Gastrocnemius medialis (tissue), 4 donors: ENCODE data around the gene ZNF296. TPM values are rescaled to one million over a fixed set of nuclear protein-coding genes. Genes with fewer than 3 reads are reported as not detected.

Experiments
- ATAC-seq, 2 donors: fragments of 150-250 bp; one replicate each; pipeline ENCODE4 v1.9.1; 2016
- DNase-seq, 2 donors: peaks; one replicate each; pipeline ENCODE4 v3.0.0-alpha.2; 2019
- H3K27ac ChIP-seq, 4 donors: fragments of 200-600 bp; sonication (generic); 1 replicate in 1 of 4; 2 replicates in 3 of 4; pipeline ENCODE4 v1.5.1; 2016 to 2018; ENCODE audit warnings: mild to moderate bottlenecking in 2 of 4, moderate library complexity in 1 of 4
- H3K27me3 ChIP-seq, 3 donors: fragments of 200-600 bp; sonication (generic) in 2 of 3; 1 replicate in 1 of 3; 2 replicates in 2 of 3; pipeline versions ENCODE4 v1.5.1 to v1.6.0; 2016 to 2019; ENCODE audit warnings: mild to moderate bottlenecking in 1 of 3, moderate library complexity in 1 of 3
- H3K36me3 ChIP-seq, 2 donors: fragments of 200-600 bp; sonication (generic) in 1 of 2; one replicate each; pipeline ENCODE4 v1.5.1; 2017 to 2018
- H3K4me1 ChIP-seq, 2 donors: fragments of 200-600 bp; sonication (generic) in 1 of 2; one replicate each; pipeline ENCODE4 v1.5.1; 2016 to 2017; ENCODE audit warnings: mild to moderate bottlenecking in 2 of 2
- H3K4me3 ChIP-seq, 4 donors: fragments of 200-600 bp; sonication (generic) in 3 of 4; 1 replicate in 1 of 4; 2 replicates in 3 of 4; pipeline ENCODE4 v1.5.1; 2016 to 2019; ENCODE audit warnings: mild to moderate bottlenecking in 2 of 4
- H3K9me3 ChIP-seq, 3 donors: fragments of 200-600 bp; sonication (generic) in 2 of 3; 1 replicate in 1 of 3; 2 replicates in 2 of 3; pipeline ENCODE4 v1.5.1; 2016 to 2019
- POLR2A ChIP-seq, 2 donors: fragments of 450-650 bp; IDR thresholded peaks; one replicate each; pipeline ENCODE4 v1.6.1; 2017; ENCODE audit warnings: antibody characterized with exemption in 2 of 2, mild to moderate bottlenecking in 2 of 2, moderate library complexity in 2 of 2
- in situ Hi-C, 4 donors: fragments of 200-750 bp; cut with MboI; loops; one replicate each; pipeline versions ENCODE4 v1.15.0 to v1.8.0; 2017; ENCODE audit warnings: low sequenced_read_pairs in 4 of 4
- intact Hi-C: fragments of 100-400 bp; cut with DNase I; formaldehyde crosslinking; loops from one replicate; pipeline ENCODE4 v1.15.1; 2023; ENCODE audit warnings: low total_unique reads
- total RNA-seq, 4 donors: library from RNA; depleted of rRNA; stranded (reverse); fragments of >200 nt; gene quantifications; one replicate each; pipeline versions ENCODE4 v1.1.0 to v1.2.3, GENCODE V29; 2016
- TF ChIP-seq, protein P1 (sequence below), 5 experiments: fragments of 450-650 bp in 3 of 5; fragments of 200-600 bp in 2 of 5; sonication (generic) in 2 of 5; IDR thresholded peaks in 4 of 5; conservative IDR thresholded peaks in 1 of 5; 1 replicate in 4 of 5; 2 replicates in 1 of 5; pipeline ENCODE4 v1.5.1; 2016 to 2019; ENCODE audit warnings: antibody characterized with exemption in 5 of 5, mild to moderate bottlenecking in 3 of 5, moderate library complexity in 3 of 5

ZNF296 gene
- total RNA-seq, 4 donors from 2014 or later, result not detected

DNA sequence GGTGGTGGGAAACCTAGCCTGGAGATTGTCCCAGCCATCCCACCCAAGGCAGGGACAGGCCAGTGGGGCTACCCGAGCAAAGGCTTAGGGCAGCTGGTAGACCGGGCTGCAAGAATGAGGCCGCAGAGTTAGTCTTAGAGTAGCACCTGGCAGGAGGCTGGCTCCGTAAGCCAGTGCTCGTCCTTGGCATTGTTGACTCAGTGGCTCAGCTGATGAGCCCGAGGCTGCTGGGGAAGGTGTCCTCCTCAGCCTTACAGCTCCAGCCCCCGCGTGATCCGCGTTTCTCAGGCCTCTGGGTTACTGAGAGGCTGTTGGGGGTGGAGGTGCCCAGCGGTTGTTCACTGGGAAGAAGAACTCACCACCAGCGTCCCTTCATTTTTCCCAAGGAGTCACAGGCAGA lies 41.4 kb upstream of the ZNF296 start:
- no peak for TF ChIP-seq POLR2A (IDR thresholded peaks at IDR 0.05)
- TF ChIP-seq, protein P1, sequence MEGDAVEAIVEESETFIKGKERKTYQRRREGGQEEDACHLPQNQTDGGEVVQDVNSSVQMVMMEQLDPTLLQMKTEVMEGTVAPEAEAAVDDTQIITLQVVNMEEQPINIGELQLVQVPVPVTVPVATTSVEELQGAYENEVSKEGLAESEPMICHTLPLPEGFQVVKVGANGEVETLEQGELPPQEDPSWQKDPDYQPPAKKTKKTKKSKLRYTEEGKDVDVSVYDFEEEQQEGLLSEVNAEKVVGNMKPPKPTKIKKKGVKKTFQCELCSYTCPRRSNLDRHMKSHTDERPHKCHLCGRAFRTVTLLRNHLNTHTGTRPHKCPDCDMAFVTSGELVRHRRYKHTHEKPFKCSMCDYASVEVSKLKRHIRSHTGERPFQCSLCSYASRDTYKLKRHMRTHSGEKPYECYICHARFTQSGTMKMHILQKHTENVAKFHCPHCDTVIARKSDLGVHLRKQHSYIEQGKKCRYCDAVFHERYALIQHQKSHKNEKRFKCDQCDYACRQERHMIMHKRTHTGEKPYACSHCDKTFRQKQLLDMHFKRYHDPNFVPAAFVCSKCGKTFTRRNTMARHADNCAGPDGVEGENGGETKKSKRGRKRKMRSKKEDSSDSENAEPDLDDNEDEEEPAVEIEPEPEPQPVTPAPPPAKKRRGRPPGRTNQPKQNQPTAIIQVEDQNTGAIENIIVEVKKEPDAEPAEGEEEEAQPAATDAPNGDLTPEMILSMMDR (IDR thresholded peaks at IDR 0.05 in 4 of 5, conservative IDR thresholded peaks at IDR 0.05 in 1 of 5), result no peak

DNA sequence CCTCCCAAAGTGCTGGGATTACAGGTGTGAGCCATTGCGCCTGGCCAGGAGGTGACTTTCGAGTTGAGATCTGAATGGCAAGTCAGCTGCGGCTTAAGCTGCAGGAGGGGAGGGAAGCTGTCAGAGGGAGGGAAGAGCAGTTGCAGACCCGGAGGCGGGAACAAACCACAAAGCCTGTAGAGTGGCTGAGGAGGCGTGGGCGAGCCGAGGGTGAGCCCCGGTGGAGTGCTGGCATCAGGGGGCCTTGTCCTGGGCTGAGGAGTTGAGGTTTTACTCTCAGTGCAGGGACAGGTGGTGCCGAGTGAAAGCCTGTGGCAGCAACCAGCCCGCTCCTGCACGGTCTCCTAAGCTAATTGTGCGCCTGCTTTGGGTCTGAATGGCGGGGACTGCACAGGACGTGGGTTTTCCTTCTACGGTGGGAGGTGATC lies 40.9 kb upstream of the ZNF296 start:
- no peak for TF ChIP-seq POLR2A (IDR thresholded peaks at IDR 0.05)
- TF ChIP-seq, protein P1 (IDR thresholded peaks at IDR 0.05 in 4 of 5, conservative IDR thresholded peaks at IDR 0.05 in 1 of 5), result no peak
- Histone ChIP-seq H3K9me3 (no peaks in the 10 kb centered on the region), H3K36me3 (no peaks in the 10 kb centered on the region), H3K27me3 (no peaks in the 10 kb centered on the region), H3K4me1 (peaks cover 40 to 46% of the 10 kb centered on the region in 2 donors), H3K27ac (peak overlapping the region in 2 of 4 donors; percentile 43 to 74), H3K4me3 (no peak overlapping the region)
- DNase-seq, result no peak
- no peak for ATAC-seq
- intact Hi-C loops, result no loop called here
- in situ Hi-C loops, result no loop called here

More for the DNA sequence above, 41.4 kb upstream of the ZNF296 start:
- Histone ChIP-seq H3K36me3 (no peaks in the 10 kb centered on the region), H3K27me3 (no peaks in the 10 kb centered on the region), H3K9me3 (no peaks in the 10 kb centered on the region), H3K4me3 (no peak overlapping the region), H3K27ac (peak overlapping the region in 3 of 4 donors; percentile 43 to 74 (median 56)), H3K4me1 (peaks cover 40 to 46% of the 10 kb centered on the region in 2 donors)
- ATAC-seq, result no peak
- no peak for DNase-seq
- intact Hi-C loops, result no loop called here
- in situ Hi-C loops, result no loop called here

DNA sequence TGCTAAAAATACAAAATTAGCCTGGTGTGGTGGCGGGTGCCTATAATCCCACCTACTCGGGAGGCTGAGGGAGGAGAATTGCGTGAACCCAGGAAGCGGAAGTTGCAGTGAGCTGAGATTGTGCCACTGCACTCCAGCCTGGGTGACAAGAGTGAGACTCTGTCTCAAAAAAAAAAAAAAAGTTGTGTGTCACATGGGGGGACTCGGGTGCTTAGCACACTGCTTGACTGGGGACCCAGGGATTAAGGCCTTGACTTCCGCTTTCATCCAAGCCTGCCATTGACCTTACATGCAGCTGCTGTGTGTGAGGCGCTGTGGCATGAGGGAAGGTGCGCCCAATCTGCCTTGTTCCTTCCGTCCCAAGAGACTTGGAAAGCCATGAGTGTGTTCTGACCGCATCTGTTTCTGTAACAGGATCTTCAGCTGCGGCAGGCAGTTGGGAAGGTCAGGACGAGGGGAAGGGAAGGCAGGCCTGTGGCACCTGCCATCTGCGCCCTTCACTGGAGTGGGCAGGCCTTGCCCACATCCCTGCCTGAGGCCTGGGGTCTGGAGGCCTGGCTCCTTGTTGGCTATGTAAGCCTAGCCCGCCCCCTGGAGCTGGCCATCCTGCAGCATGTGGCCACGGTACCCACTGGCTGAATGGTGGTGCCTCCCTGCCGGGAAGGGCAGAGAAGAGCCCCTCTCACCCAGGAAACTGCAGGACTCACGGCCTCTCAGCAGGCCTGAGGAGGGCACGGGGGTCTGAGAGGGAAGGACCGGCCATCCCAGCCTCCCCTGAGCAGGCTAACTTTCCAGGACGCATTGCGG lies 39.7 kb upstream of the ZNF296 start:
- no peaks in the 10 kb centered on the region for H3K9me3 ChIP-seq
- H3K4me3 ChIP-seq, result no peak overlapping the region
- in situ Hi-C loops (no loop called here), intact Hi-C loops (no loop called here)
- no peaks in the 10 kb centered on the region for H3K36me3 ChIP-seq
- no peaks in the 10 kb centered on the region for H3K27me3 ChIP-seq
- peak overlapping the region; percentile 68 to 86 (median 79) for H3K27ac ChIP-seq
- H3K4me1 ChIP-seq, result peaks cover 40 to 46% of the 10 kb centered on the region in 2 donors
- ATAC-seq (peak; percentile 95 to 98), DNase-seq (peak; percentile 67 to 85)
- TF ChIP-seq, protein P1 (IDR thresholded peaks at IDR 0.05 in 4 of 5, conservative IDR thresholded peaks at IDR 0.05 in 1 of 5), result no peak
- TF ChIP-seq POLR2A (IDR thresholded peaks at IDR 0.05), result no peak

DNA sequence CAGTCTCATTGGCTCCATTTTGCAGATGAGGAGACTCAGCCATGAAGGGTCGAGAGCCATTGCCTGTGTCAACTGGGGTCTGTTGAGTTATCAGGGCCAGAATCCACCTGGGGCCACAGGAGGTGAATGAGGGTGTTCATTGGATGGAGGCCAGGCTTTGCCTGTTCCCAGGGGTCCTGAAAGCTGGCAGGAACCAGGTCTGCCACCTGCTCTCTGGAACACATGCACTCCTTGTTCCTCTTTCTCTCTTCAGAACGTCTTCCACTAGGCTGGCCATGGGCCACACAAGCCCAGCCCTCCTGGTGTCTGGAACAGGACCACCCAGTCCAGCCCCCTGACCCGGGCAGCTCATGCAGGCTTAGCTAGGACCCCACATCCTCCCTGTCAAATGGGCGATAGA lies 37.8 kb upstream of the ZNF296 start:
- Histone ChIP-seq H3K27ac (no peak overlapping the region), H3K9me3 (no peaks in the 10 kb centered on the region), H3K4me3 (no peak overlapping the region), H3K36me3 (no peaks in the 10 kb centered on the region), H3K4me1 (peaks cover 39 to 46% of the 10 kb centered on the region in 2 donors), H3K27me3 (no peaks in the 10 kb centered on the region)
- DNase-seq (no peak), ATAC-seq (no peak)
- intact Hi-C loops, result no loop called here
- in situ Hi-C loops, result no loop called here
- TF ChIP-seq, protein P1 (IDR thresholded peaks at IDR 0.05 in 4 of 5, conservative IDR thresholded peaks at IDR 0.05 in 1 of 5), result no peak
- TF ChIP-seq POLR2A (IDR thresholded peaks at IDR 0.05), result no peak
